IMR-90 (cell line): ENCODE data around the gene TIAM2. TPM values are rescaled to one million over a fixed set of nuclear protein-coding genes. Genes with fewer than 3 reads are reported as not detected.

Experiments
- ATAC-seq: fragments of 200-7000 bp; cut with Tn5 transposase; 2 replicates; pipeline ENCODE4 v1.9.1; 2020; ENCODE audit warnings: low read depth, mild to moderate bottlenecking, moderate library complexity
- BruUV-seq: library from RNA; stranded (reverse); fragments of 400-500 nt; replicated peaks from 2 replicates; lab custom pipeline; 2021; lab: Mats Ljungman, UMichigan
- CTCF ChIA-PET: fragments of 300-600 bp; formaldehyde crosslinking; extraction: SDS; loops from one replicate; lab custom pipeline; 2021; ENCODE audit warnings: antibody characterized with exemption; lab: Yijun Ruan, JAX
- POLR2A ChIA-PET: fragments of 300-600 bp; sonication (Branson Sonifier 250); formaldehyde crosslinking; loops from one replicate; lab custom pipeline; 2022; ENCODE audit warnings: antibody characterized with exemption; ENCODE audit not compliant: unreplicated experiment; lab: Charles Lee
- DNase-seq: peaks from one replicate; pipeline ENCODE4 v3.0.0; 2013
- H2AFZ ChIP-seq: replicated peaks from 2 replicates; pipeline ENCODE3; 2013; ENCODE audit warnings: low read length, mild to moderate bottlenecking; ENCODE audit not compliant: poor library complexity
- H2AK5ac ChIP-seq: 2 replicates; pipeline ENCODE4 v1.6.1; 2013; ENCODE audit warnings: low read depth, low read length, inconsistent platforms
- H2AK9ac ChIP-seq: replicated peaks from 2 replicates; pipeline ENCODE3; 2013; ENCODE audit warnings: mild to moderate bottlenecking, low read depth, low read length, moderate library complexity; ENCODE audit not compliant: poor library complexity
- H2BK120ac ChIP-seq: 2 replicates; pipeline ENCODE4 v1.6.1; 2013; ENCODE audit warnings: low read depth, low read length, inconsistent platforms
- H2BK15ac ChIP-seq: 3 replicates; pipeline ENCODE4 v1.6.1; 2013; ENCODE audit warnings: low read depth, low read length, inconsistent platforms
- H2BK20ac ChIP-seq: 2 replicates; pipeline ENCODE4 v1.6.1; 2013; ENCODE audit warnings: low read depth, mild to moderate bottlenecking, inconsistent platforms, low read length, moderate library complexity
- H2BK5ac ChIP-seq: 2 replicates; pipeline ENCODE4 v1.6.1; 2013; ENCODE audit warnings: mild to moderate bottlenecking, low read depth, low read length, inconsistent platforms; ENCODE audit not compliant: poor library complexity, severe bottlenecking
- H3K14ac ChIP-seq: replicated peaks from 2 replicates; pipeline ENCODE4 v1.6.1; 2013; ENCODE audit warnings: low read depth, low read length, inconsistent platforms
- H3K18ac ChIP-seq: 2 replicates; pipeline ENCODE4 v1.6.1; 2013; ENCODE audit warnings: low read depth, low read length, control low read depth
- H3K23ac ChIP-seq: 2 replicates; pipeline ENCODE4 v1.6.1; 2013; ENCODE audit warnings: low read depth, low read length, inconsistent platforms
- H3K27ac ChIP-seq: 2 replicates; pipeline ENCODE4 v1.5.1; 2013; ENCODE audit warnings: mild to moderate bottlenecking, control low read depth, low read length; ENCODE audit not compliant: insufficient read depth
- H3K27me3 ChIP-seq: 2 replicates; pipeline ENCODE4 v1.6.1; 2013; ENCODE audit warnings: low read length; ENCODE audit not compliant: control insufficient read depth, insufficient read depth
- H3K36me3 ChIP-seq: 2 replicates; pipeline ENCODE4 v1.6.1; 2013; ENCODE audit warnings: low read length, mixed read lengths; ENCODE audit not compliant: control insufficient read depth, insufficient read depth
- H3K4ac ChIP-seq: 2 replicates; pipeline ENCODE4 v1.6.1; 2013; ENCODE audit warnings: low read depth, low read length, inconsistent platforms
- H3K4me1 ChIP-seq: 2 replicates; pipeline ENCODE4 v1.6.1; 2013; ENCODE audit warnings: low read length, mixed read lengths; ENCODE audit not compliant: control insufficient read depth, insufficient read depth
- H3K4me2 ChIP-seq: 2 replicates; pipeline ENCODE4 v1.6.1; 2013; ENCODE audit warnings: low read depth, mild to moderate bottlenecking, control low read depth, low read length, moderate library complexity
- H3K4me3 ChIP-seq: 2 replicates; pipeline ENCODE4 v1.5.1; 2013; ENCODE audit warnings: low read depth, mild to moderate bottlenecking, control low read depth, low read length, moderate library complexity; ENCODE audit not compliant: insufficient read depth
- H3K56ac ChIP-seq: 2 replicates; pipeline ENCODE4 v1.6.1; 2013; ENCODE audit warnings: low read length, inconsistent platforms; ENCODE audit not compliant: insufficient read depth; ENCODE audit errors: extremely low read depth
- H3K79me1 ChIP-seq, 2 experiments: 2 replicates each; pipeline ENCODE4 v1.6.1; 2013; ENCODE audit warnings: low read length in 2 of 2, inconsistent platforms in 1 of 2, low read depth in 1 of 2
- H3K9ac ChIP-seq: 2 replicates; pipeline ENCODE4 v1.6.1; 2013; ENCODE audit warnings: low read depth, low read length, control low read depth
- H3K9me1 ChIP-seq: 2 replicates; pipeline ENCODE4 v1.6.1; 2013; ENCODE audit warnings: low read length, inconsistent platforms; ENCODE audit not compliant: insufficient read depth
- H3K9me3 ChIP-seq: 2 replicates; pipeline ENCODE4 v1.6.1; 2013; ENCODE audit warnings: low read length; ENCODE audit not compliant: control insufficient read depth, insufficient read depth
- H4K20me1 ChIP-seq: 2 replicates; pipeline ENCODE4 v1.6.1; 2013; ENCODE audit warnings: low read length, inconsistent platforms; ENCODE audit not compliant: insufficient read depth
- H4K5ac ChIP-seq: 2 replicates; pipeline ENCODE4 v1.6.1; 2013; ENCODE audit warnings: mild to moderate bottlenecking, low read depth, low read length, control low read depth
- H4K8ac ChIP-seq, 2 experiments: 2 replicates each; pipeline ENCODE4 v1.6.1; 2013; ENCODE audit warnings: low read depth in 2 of 2, low read length in 2 of 2, control low read depth in 1 of 2, inconsistent platforms in 1 of 2
- H4K91ac ChIP-seq: 2 replicates; pipeline ENCODE4 v1.6.1; 2013; ENCODE audit warnings: low read depth, low read length, inconsistent platforms; ENCODE audit not compliant: insufficient read depth
- BHLHE40 ChIP-seq: fragments of 150-350 bp; IDR thresholded peaks from 2 replicates; pipeline ENCODE4 v1.6.1; 2016; ENCODE audit warnings: mild to moderate bottlenecking, low read depth, low read length
- CTCF ChIP-seq: conservative IDR thresholded peaks from 2 replicates; pipeline ENCODE4 v1.5.1; 2012; ENCODE audit warnings: mild to moderate bottlenecking, low read depth, low read length, improper control_type of control experiment
- ELK1 ChIP-seq: fragments of 150-350 bp; IDR thresholded peaks from 2 replicates; pipeline ENCODE4 v1.6.1; 2016; ENCODE audit warnings: low read depth, mild to moderate bottlenecking, low read length, moderate library complexity, borderline replicate concordance
- FOS ChIP-seq: fragments of 150-350 bp; IDR thresholded peaks from 2 replicates; pipeline ENCODE4 v1.6.1; 2016; ENCODE audit warnings: low read depth, low read length
- MAZ ChIP-seq: IDR thresholded peaks from 2 replicates; pipeline ENCODE4 v1.6.1; 2012; ENCODE audit warnings: low read depth, mild to moderate bottlenecking, low read length, improper control_type of control experiment, moderate library complexity, borderline replicate concordance
- MXI1 ChIP-seq: IDR thresholded peaks from 2 replicates; pipeline ENCODE4 v1.6.1; 2012; ENCODE audit warnings: low read depth, mild to moderate bottlenecking, low read length, moderate library complexity, borderline replicate concordance
- NFE2L2 ChIP-seq: fragments of 150-350 bp; IDR thresholded peaks from 2 replicates; pipeline ENCODE4 v1.6.1; 2016; ENCODE audit warnings: low read depth, mild to moderate bottlenecking, low read length
- POLR2A ChIP-seq: IDR thresholded peaks from 2 replicates; pipeline ENCODE4 v1.6.1; 2012; ENCODE audit warnings: mild to moderate bottlenecking, low read depth, low read length
- RCOR1 ChIP-seq: IDR thresholded peaks from 2 replicates; pipeline ENCODE4 v1.6.1; 2012; ENCODE audit warnings: mild to moderate bottlenecking, low read length, improper control_type of control experiment; ENCODE audit not compliant: insufficient replicate concordance
- USF2 ChIP-seq: fragments of 150-350 bp; IDR thresholded peaks from 2 replicates; pipeline ENCODE4 v1.6.1; 2017; ENCODE audit warnings: mild to moderate bottlenecking, antibody characterized with exemption, low read length, low read depth
- WGBS, 2 experiments: methylation state at CpG; one replicate each; pipeline versions ENCODE4 v1.1.5 to v1.1.7; 2013; ENCODE audit warnings: missing lambda C conversion rate in 2 of 2; ENCODE audit not compliant: insufficient read length in 1 of 2; ENCODE audit errors: extremely low coverage in 2 of 2; 5-methylcytosine and 5-hydroxymethylcytosine counted together
- dilution Hi-C: fragments of 300-500 bp; cut with HindIII; formaldehyde crosslinking; loops from one replicate; pipeline ENCODE4 v1.14.3; 2018; ENCODE audit warnings: low sequenced_read_pairs; ENCODE audit not compliant: unreplicated experiment
- in situ Hi-C: fragments of 300-500 bp; cut with MboI; formaldehyde crosslinking; loops from 3 replicates; pipeline ENCODE4 v1.14.3; 2019; ENCODE audit warnings: low sequenced_read_pairs, inconsistent platforms, mixed read lengths
- intact Hi-C: fragments of 100-400 bp; cut with micrococcal nuclease; formaldehyde crosslinking; loops from 2 replicates; pipeline ENCODE4 v1.10.0; 2022
- polyA plus RNA-seq, 3 experiments: library from polyadenylated mRNA; depleted of rRNA; stranded (reverse); fragments of >200 nt; gene quantifications; 2 replicates each; pipeline ENCODE4 v1.2.3, GENCODE V29; 2012; ENCODE audit warnings: low replicate concordance in 1 of 3
- total RNA-seq: library from RNA; depleted of rRNA; stranded (reverse); fragments of >200 nt; gene quantifications from 2 replicates; pipeline ENCODE4 v1.2.3, GENCODE V29; 2012

Gene TIAM2
- total and polyA plus RNA-seq, 2 of the 4 experiments (the other 2 are of a cell fraction), result 3.1 to 4.7 TPM

- no peak overlapping the region for H3K4me2 ChIP-seq
- intact Hi-C loops, result no loop called here
- no peak overlapping the region for H4K8ac ChIP-seq
- H4K5ac ChIP-seq, result no peak overlapping the region
- no peak overlapping the region for H2AK9ac ChIP-seq
- H2BK5ac ChIP-seq, result no peak overlapping the region
- H3K9me1 ChIP-seq, result peaks cover 24% of the 10 kb centered on the region
- POLR2A ChIA-PET, result no interaction called here
- no peak overlapping the region; the same call in 1 of the 2 replicates for H3K4ac ChIP-seq
- CTCF ChIA-PET, result interaction anchor here (0.6 kb wide), 1 partner anchor 276 kb away, joined by 6 read pairs; no protein-coding TSS in a partner anchor
- TF ChIP-seq RCOR1 (no peak), NFE2L2 (no peak), USF2 (no peak), BHLHE40 (no peak), CTCF (no peak), MXI1 (no peak), MAZ (no peak), POLR2A (no peak), FOS (no peak), ELK1 (no peak)
- H3K23ac ChIP-seq, result no peak overlapping the region
- DNase-seq, result no peak
- no peak overlapping the region for H2BK15ac ChIP-seq
- BruUV-seq, result no TSS peak
- no CpG with 5 or more reads among the region's 4 CpGs for WGBS, 2 experiments
- H4K91ac ChIP-seq, result no peak overlapping the region
- no peaks in the 10 kb centered on the region for H3K9me3 ChIP-seq
- H3K27ac ChIP-seq, result no peak overlapping the region
- no peak overlapping the region for H3K56ac ChIP-seq
- H3K79me1 ChIP-seq, result peaks cover 0 to 19% of the 10 kb centered on the region in 2 experiments; a peak in 2 of 4 replicates
- peaks cover 18% of the 10 kb centered on the region for H3K4me1 ChIP-seq
- no peaks in the 10 kb centered on the region for H3K36me3 ChIP-seq
- H3K14ac ChIP-seq, result no peak overlapping the region
- no peak overlapping the region for H2AK5ac ChIP-seq
- no peak overlapping the region for H3K4me3 ChIP-seq
- no peaks in the 10 kb centered on the region for H3K27me3 ChIP-seq
- ATAC-seq, result no peak
- H3K18ac ChIP-seq, result no peak overlapping the region
- no peak overlapping the region for H2AFZ ChIP-seq
- H2BK20ac ChIP-seq, result 0 out of 2 replicates have a peak overlapping the region, but pooled peaks have one; percentile 14
- no peak overlapping the region for H3K9ac ChIP-seq
- in situ Hi-C loops, result no loop called here
- H4K20me1 ChIP-seq, result no peaks in the 10 kb centered on the region
- no peak overlapping the region for H2BK120ac ChIP-seq
- dilution Hi-C loops, result no loop called here
Measured at GRCh38 chr6:155146205-155146604, 151.1 kb downstream of the TIAM2 start.
